ENCODE measurements around the gene ZFP36L1. TPM values are rescaled to one million over a fixed set of nuclear protein-coding genes. Genes with fewer than 3 reads are reported as not detected.
A peak's percentile ranks its signal among the peaks of the same experiment; 100 is the strongest.

The ZFP36L1 gene
- total and polyA plus RNA-seq, 2 of the 13 experiments (the other 11 are each of a cell fraction or from before 2014, with no cell fraction given): 7.4 to 10.2 TPM

GRCh38 chr14:68825729-68826128 is 32.9 kb upstream of the ZFP36L1 start (continued):
- TF ChIP-seq ZSCAN29 (CRISPR knock-in tag; conservative IDR thresholded peaks at IDR 0.05) (no peak), EP300 (IDR thresholded peaks at IDR 0.05; ENCODE audit: low read depth in 2 of 2, low read length in 2 of 2) (peak in 1 of 2 experiments; percentile 16; a peak in 1 of 4 replicates), EP300 (CRISPR knock-in tag; IDR thresholded peaks at IDR 0.05; ENCODE audit: borderline replicate concordance) (no peak)

GRCh38 chr14:68824517-68825347 is 31.9 kb upstream of the ZFP36L1 start:
- POLR2A ChIA-PET: interaction anchor here (0.6 to 4.7 kb wide), 15 partner anchors 9 to 1224 kb away, joined by 3 to 57 read pairs (median 7); partner anchors contain the start of genes EXD2, PIGH, ZFP36L1 and ZFYVE26
- DNase-seq (ENCODE audit: low spot score) (peak; percentile 80), ATAC-seq (peak; percentile 85), FAIRE-seq (peak; percentile 30)
- peak overlapping the region; percentile 80 for H2AFZ ChIP-seq (ENCODE audit: low read length)
- no peaks in the 10 kb centered on the region for H3K79me2 ChIP-seq (ENCODE audit: insufficient read depth, low read length)
- H3K27ac ChIP-seq (ENCODE audit: extremely low read length, insufficient read depth, low read length): peak overlapping the region; percentile 81
- BruUV-seq (replicated peaks): no TSS peak
- no peaks in the 10 kb centered on the region for H3K36me3 ChIP-seq (replicated peaks in 1 of 2; ENCODE audit: control insufficient read depth in 1 of 2, insufficient read depth in 2 of 2, low read length in 2 of 2)
- no peaks in the 10 kb centered on the region for H3K27me3 ChIP-seq (ENCODE audit: control insufficient read depth in 1 of 2, insufficient read depth in 2 of 2, low read length in 2 of 2)
- H3K4me3 ChIP-seq (replicated peaks in 1 of 3; ENCODE audit: insufficient read depth in 1 of 3, low read depth in 2 of 3, low read length in 3 of 3): peak overlapping the region; percentile 13 to 67 (median 32); a peak in 5 of 6 replicates
- peak overlapping the region; percentile 88 for H3K4me2 ChIP-seq (ENCODE audit: low read depth, low read length)
- WGBS (ENCODE audit: low lambda C conversion rate): 5% methylated on average over 10 of the region's 11 CpGs
- intact Hi-C loops (cut with micrococcal nuclease; ENCODE audit: unreplicated experiment) (no loop called here), in situ Hi-C loops (cut with HindIII; ENCODE audit: extremely low pct_ligation_motif_present, low pct_unique_long_range_greater_than_20kb) (loop anchor here (25.0 kb wide), 1 partner anchor 1212 kb away; the partner anchor contains the start of genes ARG2 and PIGH)
- no peaks in the 10 kb centered on the region for H4K20me1 ChIP-seq (ENCODE audit: insufficient read depth, low read length)
- CTCF ChIA-PET (ENCODE audit: low intra/inter-chr PET ratio, low total read pairs): interaction anchor here (0.7 to 0.8 kb wide), 2 partner anchors 39 to 891 kb away, joined by 3 to 6 read pairs; no protein-coding TSS in a partner anchor
- H3K9me3 ChIP-seq (ENCODE audit: low read length): no peaks in the 10 kb centered on the region
- peaks cover 69% of the 10 kb centered on the region for H3K4me1 ChIP-seq (ENCODE audit: insufficient read depth, low read length)
- H3K9ac ChIP-seq (ENCODE audit: insufficient read depth, low read depth, low read length): peak overlapping the region; percentile 57
- TF ChIP-seq GABPA (IDR thresholded peaks at IDR 0.05; ENCODE audit: low read depth, low read length) (peak; percentile 90), GABPA (CRISPR knock-in tag; IDR thresholded peaks at IDR 0.05; ENCODE audit: low read depth) (peak; percentile 98), NCOA2 (CRISPR knock-in tag; IDR thresholded peaks at IDR 0.05) (peak; percentile 46; the same call in 1 of the 2 replicates), ZNF331 (CRISPR knock-in tag; IDR thresholded peaks at IDR 0.05) (peak; percentile 91), ZNF326 (CRISPR knock-in tag; IDR thresholded peaks at IDR 0.05; ENCODE audit: borderline replicate concordance) (no peak), ZNF749 (CRISPR knock-in tag; IDR thresholded peaks at IDR 0.05; ENCODE audit: borderline replicate concordance) (0 out of 2 replicates have a peak, but pooled peaks have one; percentile 12), CBX1 (IDR thresholded peaks at IDR 0.05; ENCODE audit: low read depth) (peak; percentile 93), HNRNPUL1 (IDR thresholded peaks at IDR 0.05; ENCODE audit: low read depth, low read length) (no peak), TOPORS (CRISPR knock-in tag; IDR thresholded peaks at IDR 0.05) (peak; percentile 48; the same call in 1 of the 2 replicates), HMGA1 (CRISPR knock-in tag; conservative IDR thresholded peaks at IDR 0.05) (no peak), ZNF841 (CRISPR knock-in tag; IDR thresholded peaks at IDR 0.05; ENCODE audit: borderline replicate concordance) (no peak), ZNF460 (CRISPR knock-in tag; IDR thresholded peaks at IDR 0.05; ENCODE audit: borderline replicate concordance) (no peak), SP140L (CRISPR knock-in tag; IDR thresholded peaks at IDR 0.05; ENCODE audit: borderline replicate concordance) (peak; percentile 61; the same call in 1 of the 2 replicates), RAD21 (CRISPR knock-in tag; IDR thresholded peaks at IDR 0.05) (peak; percentile 88), SIX4 (CRISPR knock-in tag; IDR thresholded peaks at IDR 0.05) (no peak), SP1 (IDR thresholded peaks at IDR 0.05) (no peak), SP1 (CRISPR knock-in tag; IDR thresholded peaks at IDR 0.05) (peak; percentile 75), ADNP (CRISPR knock-in tag; IDR thresholded peaks at IDR 0.05) (no peak; the same call in 1 of the 2 replicates), CHCHD3 (CRISPR knock-in tag; IDR thresholded peaks at IDR 0.05) (no peak), MED1 (CRISPR knock-in tag; IDR thresholded peaks at IDR 0.05) (peak; percentile 69; the same call in 1 of the 2 replicates)
- TF ChIP-seq, protein P1, sequence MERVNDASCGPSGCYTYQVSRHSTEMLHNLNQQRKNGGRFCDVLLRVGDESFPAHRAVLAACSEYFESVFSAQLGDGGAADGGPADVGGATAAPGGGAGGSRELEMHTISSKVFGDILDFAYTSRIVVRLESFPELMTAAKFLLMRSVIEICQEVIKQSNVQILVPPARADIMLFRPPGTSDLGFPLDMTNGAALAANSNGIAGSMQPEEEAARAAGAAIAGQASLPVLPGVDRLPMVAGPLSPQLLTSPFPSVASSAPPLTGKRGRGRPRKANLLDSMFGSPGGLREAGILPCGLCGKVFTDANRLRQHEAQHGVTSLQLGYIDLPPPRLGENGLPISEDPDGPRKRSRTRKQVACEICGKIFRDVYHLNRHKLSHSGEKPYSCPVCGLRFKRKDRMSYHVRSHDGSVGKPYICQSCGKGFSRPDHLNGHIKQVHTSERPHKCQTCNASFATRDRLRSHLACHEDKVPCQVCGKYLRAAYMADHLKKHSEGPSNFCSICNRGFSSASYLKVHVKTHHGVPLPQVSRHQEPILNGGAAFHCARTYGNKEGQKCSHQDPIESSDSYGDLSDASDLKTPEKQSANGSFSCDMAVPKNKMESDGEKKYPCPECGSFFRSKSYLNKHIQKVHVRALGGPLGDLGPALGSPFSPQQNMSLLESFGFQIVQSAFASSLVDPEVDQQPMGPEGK (CRISPR knock-in tag; IDR thresholded peaks at IDR 0.05): peak; percentile 79

Data from HepG2 (cell line).